HG02678 (cell line): ENCODE data around the gene RBCK1.
"Not testable (repeated sequence)": the region's sequence is repeated elsewhere in the genome, so short reads cannot be mapped to it uniquely, and the experiment has no call there.

Source experiments
- ATAC-seq: cut with Tn5 transposase; IDR thresholded peaks from one replicate; pipeline ENCODE4 v1.9.1; 2021; ENCODE audit warnings: mild to moderate bottlenecking, moderate library complexity; ENCODE audit not compliant: unreplicated experiment

RBCK1 gene

GRCh38 chr20:375265-375889, 32.7 kb upstream of the RBCK1 start:
- ATAC-seq: no peak

DNA sequence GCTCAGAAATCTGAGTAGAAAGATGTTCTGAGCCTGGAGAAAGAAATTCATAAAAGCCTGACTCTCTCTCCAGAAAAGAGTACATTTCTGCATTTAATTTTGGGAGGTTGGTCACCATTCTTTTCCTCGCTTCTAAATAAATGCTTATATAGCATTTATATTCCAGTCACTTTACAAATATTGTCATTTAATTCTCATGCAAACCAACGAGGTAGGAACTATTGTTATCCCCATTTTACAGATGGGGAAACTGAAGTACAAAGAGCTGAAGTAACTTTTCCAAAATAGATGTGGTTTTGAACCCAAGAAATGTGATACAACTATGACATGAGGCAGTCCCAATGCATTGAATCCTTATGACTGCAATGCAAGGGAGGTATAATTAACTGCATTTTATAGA, 32.0 kb upstream of the RBCK1 start:
- no peak for ATAC-seq

GRCh38 chr20:376750-377149, 31.3 kb upstream of the RBCK1 start:
- no peak for ATAC-seq

DNA sequence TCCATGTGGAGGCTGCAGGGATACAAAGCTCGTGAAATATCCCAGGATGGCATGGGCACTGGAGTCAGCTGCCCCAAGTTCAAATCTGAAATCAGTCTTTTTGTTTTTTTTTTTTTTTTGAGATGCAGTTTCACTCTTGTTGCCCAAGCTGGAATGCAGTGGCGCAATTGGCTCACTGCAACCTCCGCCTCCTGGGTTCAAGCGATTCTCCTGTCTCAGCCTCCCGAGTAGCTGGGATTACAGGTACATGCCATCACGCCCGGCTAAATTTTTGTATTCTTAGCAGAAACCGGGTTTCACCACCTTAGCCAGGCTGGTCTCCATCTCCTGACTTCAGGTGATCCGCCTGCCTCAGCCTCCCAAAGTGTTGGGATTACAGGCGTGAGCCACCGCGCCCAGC, 30.5 kb upstream of the RBCK1 start:
- not testable (repeated sequence) for ATAC-seq

- ATAC-seq: no peak
These were observed 29.1 kb upstream of the RBCK1 start for GRCh38 chr20:378961-379336.

DNA sequence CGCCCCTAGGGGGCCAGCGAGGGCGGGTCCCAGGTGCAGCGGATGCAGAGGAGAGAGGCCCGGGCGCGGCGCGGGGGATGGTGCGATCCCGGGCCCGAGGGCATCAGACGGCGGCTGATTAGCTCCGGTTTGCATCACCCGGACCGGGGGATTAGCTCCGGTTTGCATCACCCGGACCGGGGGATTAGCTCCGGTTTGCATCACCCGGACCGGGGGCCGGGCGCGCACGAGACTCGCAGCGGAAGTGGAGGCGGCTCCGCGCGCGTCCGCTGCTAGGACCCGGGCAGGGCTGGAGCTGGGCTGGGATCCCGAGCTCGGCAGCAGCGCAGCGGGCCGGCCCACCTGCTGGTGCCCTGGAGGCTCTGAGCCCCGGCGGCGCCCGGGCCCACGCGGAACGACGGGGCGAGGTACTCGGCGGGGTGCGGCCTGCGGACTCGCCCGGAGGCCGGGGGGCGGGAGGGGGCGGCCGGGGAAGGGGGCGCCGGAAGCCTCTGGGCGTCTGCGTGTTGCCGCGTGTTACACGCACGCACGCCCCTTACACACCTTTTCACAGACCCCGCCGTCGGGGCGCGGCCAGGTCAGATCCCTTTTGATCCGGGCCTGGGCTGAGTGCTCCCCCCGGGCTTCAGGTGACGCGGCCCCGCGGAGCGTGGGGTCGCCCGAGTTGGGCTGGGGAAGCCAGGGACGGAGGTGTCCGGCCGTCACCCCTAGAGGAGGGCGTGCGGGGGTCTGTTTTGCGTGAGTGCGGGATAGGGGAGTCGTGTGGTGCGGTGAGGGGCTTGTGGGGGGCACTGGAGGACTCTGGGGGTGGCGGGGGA, 27.1 kb upstream of the RBCK1 start:
- peak; percentile 56 for ATAC-seq

DNA sequence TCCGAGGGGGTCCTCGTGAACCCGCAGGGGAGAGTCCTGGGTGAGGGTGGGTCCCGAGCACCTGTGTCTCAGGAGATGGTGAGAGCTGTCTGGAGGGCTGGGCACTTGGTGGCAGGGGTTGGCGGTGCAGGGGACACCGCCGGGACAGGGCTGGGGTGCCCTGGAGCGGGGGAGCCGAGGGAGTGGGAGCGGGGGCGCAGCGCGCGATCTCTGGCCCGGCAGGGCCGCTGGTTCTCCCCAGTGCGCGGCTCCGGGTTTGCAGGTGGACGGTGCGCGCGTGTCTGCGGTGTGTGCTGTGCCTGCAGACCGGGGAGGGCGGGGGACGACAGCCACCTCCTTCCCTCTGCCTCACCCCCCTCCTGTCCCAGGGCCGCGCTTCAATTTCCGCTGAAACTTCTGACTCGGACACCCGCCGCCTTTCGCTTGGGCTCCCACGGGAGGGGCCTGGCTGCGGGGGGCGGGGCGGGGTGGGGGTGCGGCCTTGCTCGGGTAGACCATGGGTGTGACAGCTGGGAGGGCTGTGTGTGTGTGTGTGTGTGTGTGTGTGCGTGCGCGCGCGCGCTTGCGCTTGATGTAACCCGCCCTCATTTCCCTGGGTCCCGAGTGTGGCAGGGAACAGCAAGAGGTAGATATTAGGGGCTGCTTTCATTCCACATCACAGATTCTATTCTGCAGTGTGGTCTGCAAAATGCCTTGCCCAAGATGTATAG, 26.4 kb upstream of the RBCK1 start:
- ATAC-seq: peak; percentile 76

DNA sequence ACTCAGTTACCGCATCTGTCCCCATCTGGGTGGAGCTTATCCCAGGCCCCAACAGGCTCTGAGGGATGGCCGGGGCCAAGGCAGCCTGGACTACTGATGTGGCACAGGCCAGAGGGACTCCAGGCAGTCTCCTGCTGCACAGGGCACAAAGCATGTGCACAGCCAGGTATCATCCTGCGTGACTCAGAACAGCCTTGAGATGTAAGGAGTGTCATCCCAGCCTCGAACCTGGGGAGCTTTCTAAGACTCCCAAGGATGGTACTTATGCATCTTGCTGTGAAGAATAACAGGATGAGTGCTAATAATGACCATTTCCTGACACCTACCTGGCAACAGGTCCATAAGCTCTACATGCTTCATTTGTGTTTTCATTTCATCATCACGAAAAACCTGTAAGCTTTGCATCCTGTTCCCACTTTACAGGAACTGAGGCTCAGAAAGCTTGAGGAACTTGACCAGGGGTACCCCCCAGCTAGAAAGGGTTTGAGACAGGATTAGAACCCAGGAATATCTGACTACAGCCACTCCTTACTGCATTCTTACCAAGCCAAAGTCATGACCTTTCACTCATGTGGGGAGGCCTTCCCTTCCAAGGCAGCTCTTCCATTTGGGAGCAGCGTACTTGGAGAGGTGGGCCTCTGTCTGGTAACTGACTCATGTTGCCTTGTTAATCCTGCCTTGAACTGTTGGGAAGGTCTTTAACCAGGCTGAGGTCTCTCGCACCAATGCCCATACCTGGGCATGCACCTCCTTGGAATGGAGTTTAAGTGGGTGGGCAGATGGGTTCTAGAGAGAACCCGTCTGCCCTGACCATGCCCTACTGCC, 25.6 kb upstream of the RBCK1 start:
- ATAC-seq: peak; percentile 2

DNA sequence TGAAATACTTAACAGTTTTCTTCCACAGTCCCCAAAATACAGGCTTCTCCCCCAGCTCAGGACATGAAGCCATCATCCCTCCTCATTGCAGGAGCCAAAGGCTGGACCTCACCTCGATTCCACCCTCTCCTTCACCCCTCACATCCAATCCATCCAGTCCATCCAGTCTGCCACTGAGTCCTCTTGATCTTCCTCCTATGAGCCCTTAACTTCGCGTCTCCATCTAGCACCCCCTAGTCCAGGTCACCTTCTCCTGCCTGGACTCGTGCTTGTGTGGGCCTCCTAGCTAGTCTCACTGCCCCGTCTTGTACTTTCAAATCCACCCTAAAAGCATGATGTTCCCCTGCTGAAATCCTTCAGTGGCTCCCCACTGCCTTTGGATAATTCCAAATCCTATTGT, 24.2 kb upstream of the RBCK1 start:
- no peak for ATAC-seq

DNA sequence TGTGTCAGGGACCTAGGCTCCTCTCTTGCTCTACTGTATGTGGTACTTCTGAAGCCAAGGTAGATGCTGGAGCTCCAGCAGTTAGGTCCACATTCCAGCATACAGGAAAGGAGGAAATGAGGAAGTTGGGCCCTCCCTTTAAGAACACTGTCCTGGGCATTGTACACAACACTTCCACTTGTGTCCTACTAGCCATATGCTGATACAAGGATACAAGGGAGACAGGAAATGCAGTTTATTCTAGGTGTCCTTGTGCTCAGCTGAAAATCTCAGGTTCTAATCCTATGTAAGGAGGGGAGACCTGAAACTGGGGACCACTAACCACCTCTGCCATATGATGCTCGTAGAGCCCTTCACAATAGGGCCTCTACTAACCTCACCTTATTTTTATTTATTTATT, 23.4 kb upstream of the RBCK1 start:
- no peak for ATAC-seq

DNA sequence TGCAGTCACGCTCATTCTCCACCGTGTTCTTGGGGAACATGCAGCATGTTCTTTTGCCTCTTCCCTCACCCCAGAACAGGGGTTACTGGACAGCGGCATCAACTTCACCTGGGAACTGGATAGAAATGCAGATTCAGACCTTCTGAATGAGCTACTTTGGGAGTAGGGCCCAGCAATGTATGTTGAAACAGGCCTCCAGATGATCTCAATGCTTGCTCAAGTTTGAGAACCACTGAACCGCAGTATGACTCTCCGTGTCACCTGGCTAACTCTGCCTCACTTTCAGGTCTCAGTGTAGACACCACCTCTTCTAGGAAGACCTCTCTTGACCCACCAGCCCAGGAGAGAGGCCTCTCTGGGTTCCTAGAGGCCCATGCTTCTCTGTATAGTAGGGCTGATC, 22.7 kb upstream of the RBCK1 start:
- no peak for ATAC-seq

GRCh38 chr20:386634-387033, 21.5 kb upstream of the RBCK1 start:
- not testable (repeated sequence) for ATAC-seq

DNA sequence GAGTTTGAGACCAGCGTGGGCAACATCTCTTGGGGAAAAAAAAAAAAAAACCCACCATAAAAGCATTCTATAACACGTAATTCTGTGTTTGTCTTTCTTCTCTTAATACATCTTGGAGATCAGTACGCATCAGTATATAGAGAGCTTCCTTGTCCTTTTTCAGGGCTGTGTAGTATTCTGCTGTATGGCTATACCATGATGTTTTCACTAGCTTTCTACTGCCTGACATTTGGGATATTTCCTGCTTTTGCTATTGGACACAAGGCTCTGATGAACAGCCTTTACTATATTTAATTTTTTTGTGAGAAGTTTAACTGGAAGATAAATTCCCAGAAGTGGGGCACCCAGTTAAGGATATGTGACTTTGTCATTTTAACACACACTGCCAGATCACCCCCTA, 20.6 kb upstream of the RBCK1 start:
- no peak for ATAC-seq

- ATAC-seq: no peak
These were observed 19.8 kb upstream of the RBCK1 start for GRCh38 chr20:388034-388994.

DNA sequence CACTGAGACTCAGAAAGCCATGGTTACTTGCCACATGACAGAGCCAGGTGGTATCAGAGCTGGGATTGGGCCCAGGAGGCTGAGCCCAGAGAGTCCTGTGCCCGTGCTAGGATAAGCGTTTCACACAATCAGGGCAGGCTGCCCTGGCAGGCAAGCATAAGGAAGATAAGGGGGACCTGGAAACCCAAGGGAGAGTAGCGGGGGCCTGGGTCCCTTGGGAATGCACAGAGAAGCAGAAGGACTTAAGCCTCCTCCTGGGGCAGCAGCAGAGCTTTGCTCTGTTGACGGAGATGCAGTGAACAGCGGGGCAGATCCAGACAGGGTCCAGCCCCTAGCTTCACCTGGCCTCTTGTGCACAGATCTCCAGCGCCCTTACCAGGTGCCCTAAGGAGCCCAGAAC, 18.9 kb upstream of the RBCK1 start:
- ATAC-seq: no peak

DNA sequence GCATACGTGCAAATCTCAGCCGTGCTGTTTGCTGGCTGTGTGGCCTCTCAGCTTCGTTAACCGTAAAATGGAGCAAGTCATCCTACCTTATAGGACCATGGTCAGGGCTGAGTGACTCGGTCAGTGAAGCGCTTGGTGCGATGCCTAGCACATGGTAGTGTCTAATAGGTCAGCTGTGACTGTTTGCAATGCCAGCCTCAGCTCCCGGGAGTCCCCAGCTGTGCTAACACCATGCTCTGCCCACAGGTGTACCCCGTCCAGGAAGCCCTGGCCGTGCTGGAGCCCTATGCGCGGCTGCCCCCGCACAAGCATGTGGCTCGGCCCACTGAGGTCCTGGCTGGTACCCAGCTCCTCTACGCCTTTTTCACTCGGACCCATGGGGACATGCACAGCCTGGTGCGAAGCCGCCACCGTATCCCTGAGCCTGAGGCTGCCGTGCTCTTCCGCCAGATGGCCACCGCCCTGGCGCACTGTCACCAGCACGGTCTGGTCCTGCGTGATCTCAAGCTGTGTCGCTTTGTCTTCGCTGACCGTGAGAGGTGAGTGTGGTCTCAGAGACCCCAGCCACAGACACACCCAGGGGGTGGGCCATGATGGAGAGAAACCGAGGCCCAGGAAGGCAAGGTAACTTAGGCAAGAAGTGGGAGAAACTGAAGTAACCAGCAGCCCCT, 16.9 kb upstream of the RBCK1 start:
- no peak for ATAC-seq

GRCh38 chr20:393296-393695, 14.8 kb upstream of the RBCK1 start:
- ATAC-seq: not testable (repeated sequence)

DNA sequence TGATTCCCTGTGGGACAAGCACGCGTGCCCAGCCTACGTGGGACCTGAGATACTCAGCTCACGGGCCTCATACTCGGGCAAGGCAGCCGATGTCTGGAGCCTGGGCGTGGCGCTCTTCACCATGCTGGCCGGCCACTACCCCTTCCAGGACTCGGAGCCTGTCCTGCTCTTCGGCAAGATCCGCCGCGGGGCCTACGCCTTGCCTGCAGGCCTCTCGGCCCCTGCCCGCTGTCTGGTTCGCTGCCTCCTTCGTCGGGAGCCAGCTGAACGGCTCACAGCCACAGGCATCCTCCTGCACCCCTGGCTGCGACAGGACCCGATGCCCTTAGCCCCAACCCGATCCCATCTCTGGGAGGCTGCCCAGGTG, 11.9 kb upstream of the RBCK1 start:
- no peak for ATAC-seq

- no peak for ATAC-seq
These were observed 11.3 kb upstream of the RBCK1 start for GRCh38 chr20:396619-397431.
